ENCODE results near the gene ZBTB7C.

Gene ZBTB7C

DNA sequence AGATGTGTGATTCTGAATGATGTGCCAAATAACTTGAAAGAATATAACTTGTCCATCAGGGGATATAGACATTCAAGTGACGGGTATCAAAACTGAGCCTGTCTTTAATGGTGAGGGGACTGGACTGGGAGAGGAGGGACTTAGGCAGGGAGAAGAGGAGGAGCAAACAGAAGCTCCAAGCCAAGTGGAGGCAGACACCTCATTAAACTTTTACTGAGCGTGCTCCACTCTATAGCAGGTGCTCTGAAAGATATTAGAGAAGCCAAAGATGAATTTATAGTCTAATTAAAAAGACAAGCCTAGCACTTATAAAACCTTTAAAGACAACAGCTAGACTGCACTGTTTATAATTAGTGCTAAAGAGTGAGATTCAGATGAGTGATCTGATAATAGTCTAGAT, 431.0 kb downstream of the ZBTB7C start:
- DNase-seq: no peak

Data from activated CD4-positive, alpha-beta T cell treated with anti-CD3 and anti-CD28 coated beads, Interleukin-2, amount 50 U/mL, for 16 hours (primary cell).